Body of pancreas (tissue), 4 donors: ENCODE results near the gene DIP2A. TPM values are rescaled to one million over a fixed set of nuclear protein-coding genes. Genes with fewer than 3 reads are reported as not detected.

ENCODE experiments used
- ATAC-seq: fragments of 150-250 bp; one replicate; pipeline ENCODE4 v1.9.1; 2016
- DNase-seq, 4 donors: peaks; one replicate each; pipeline ENCODE4 v3.0.0-alpha.2; 2019
- H3K27ac ChIP-seq, 4 donors: fragments of 200-600 bp; sonication (generic); 1 replicate in 3 of 4; 2 replicates in 1 of 4; pipeline versions ENCODE4 v1.5.1 to v1.6.1; 2016 to 2019; ENCODE audit warnings: mild to moderate bottlenecking in 1 of 4, mixed read lengths in 1 of 4, moderate library complexity in 1 of 4
- H3K27me3 ChIP-seq, 2 donors: fragments of 200-600 bp; sonication (generic); one replicate each; pipeline ENCODE4 v1.6.0; 2016; ENCODE audit warnings: mild to moderate bottlenecking in 1 of 2
- H3K36me3 ChIP-seq, 2 donors: fragments of 200-600 bp; sonication (generic); replicated peaks in 1 of 2; 2 replicates each; pipeline ENCODE4 v1.5.1; 2016; ENCODE audit warnings: low read depth in 2 of 2; ENCODE audit not compliant: insufficient read depth in 1 of 2
- H3K4me1 ChIP-seq: fragments of 200-600 bp; sonication (generic); one replicate; pipeline ENCODE4 v1.6.0; 2016
- H3K4me3 ChIP-seq, 2 donors: fragments of 200-600 bp; sonication (generic); 1 replicate in 1 of 2; 2 replicates in 1 of 2; pipeline ENCODE4 v1.5.1; 2016 to 2019
- H3K9me3 ChIP-seq, 3 donors: fragments of 200-600 bp; sonication (generic); 1 replicate in 2 of 3; 2 replicates in 1 of 3; pipeline ENCODE4 v1.5.1; 2016
- CTCF ChIP-seq, 7 experiments: fragments of 450-650 bp in 4 of 7; fragments of 200-600 bp in 3 of 7; sonication (generic) in 3 of 7; IDR thresholded peaks; one replicate each; pipeline ENCODE4 v1.5.1; 2016 to 2019; ENCODE audit warnings: antibody characterized with exemption in 7 of 7
- POLR2A ChIP-seq, 3 donors: fragments of 450-650 bp; IDR thresholded peaks; one replicate each; pipeline ENCODE4 v1.6.1; 2016; ENCODE audit warnings: antibody characterized with exemption in 3 of 3, mild to moderate bottlenecking in 2 of 3
- WGBS, 2 donors: methylation state at CpG; one replicate each; pipeline ENCODE4 v1.1.5; 2017; 5-methylcytosine and 5-hydroxymethylcytosine counted together
- intact Hi-C: fragments of 100-400 bp; cut with DNase I; formaldehyde crosslinking; loops from one replicate; pipeline ENCODE4 v1.15.1; 2023
- total RNA-seq, 2 donors: library from RNA; depleted of rRNA; stranded (reverse); fragments of >200 nt; gene quantifications; one replicate each; pipeline ENCODE4 v1.1.0, GENCODE V29; 2016

DIP2A gene
- total RNA-seq, 2 donors from 2014 or later: 28.5 to 44.2 TPM

- no peak for TF ChIP-seq POLR2A (IDR thresholded peaks at IDR 0.05)
- TF ChIP-seq CTCF (IDR thresholded peaks at IDR 0.05): no peak
- no peak overlapping the region for H3K27ac ChIP-seq
- DNase-seq (no peak), ATAC-seq (no peak)
- no peaks in the 10 kb centered on the region for H3K4me1 ChIP-seq
- H3K9me3 ChIP-seq: no peaks in the 10 kb centered on the region
- 88 to 91% methylated on average over 12 of the region's 12 CpGs for WGBS, 2 donors
- H3K4me3 ChIP-seq: no peak overlapping the region
- H3K27me3 ChIP-seq: no peaks in the 10 kb centered on the region
- intact Hi-C loops: no loop called here
- no peaks in the 10 kb centered on the region for H3K36me3 ChIP-seq
These were observed 36.0 kb upstream of the DIP2A start for GRCh38 chr21:46422636-46423241.

- H3K9me3 ChIP-seq: no peaks in the 10 kb centered on the region
- H3K4me1 ChIP-seq: no peaks in the 10 kb centered on the region
- H3K27ac ChIP-seq: no peak overlapping the region
- ATAC-seq (no peak), DNase-seq (no peak)
- H3K4me3 ChIP-seq: no peak overlapping the region
- H3K27me3 ChIP-seq: no peaks in the 10 kb centered on the region
- WGBS, 2 donors: 86 to 100% methylated on average over 1 of the region's 1 CpG
- TF ChIP-seq POLR2A (IDR thresholded peaks at IDR 0.05) (no peak), CTCF (IDR thresholded peaks at IDR 0.05) (no peak)
- intact Hi-C loops: no loop called here
- H3K36me3 ChIP-seq: peaks cover 0 to 4% of the 10 kb centered on the region in 2 donors
These were observed 35.1 kb upstream of the DIP2A start for GRCh38 chr21:46423546-46424038.

GRCh38 chr21:46424039-46424591, 34.6 kb upstream of the DIP2A start:
- WGBS, 2 donors: 87 to 94% methylated on average over 9 to 17 of the region's 17 CpGs
- Histone ChIP-seq H3K4me1 (no peaks in the 10 kb centered on the region), H3K27me3 (no peaks in the 10 kb centered on the region), H3K4me3 (no peak overlapping the region), H3K9me3 (no peaks in the 10 kb centered on the region), H3K36me3 (peaks cover 0 to 4% of the 10 kb centered on the region in 2 donors), H3K27ac (no peak overlapping the region)
- no peak for ATAC-seq
- TF ChIP-seq CTCF (IDR thresholded peaks at IDR 0.05): no peak
- no peak for TF ChIP-seq POLR2A (IDR thresholded peaks at IDR 0.05)
- intact Hi-C loops: no loop called here
- no peak for DNase-seq

GRCh38 chr21:46424621-46425020, 34.1 kb upstream of the DIP2A start:
- no peak for ATAC-seq
- 77 to 92% methylated on average over 10 to 14 of the region's 14 CpGs for WGBS, 2 donors

More at GRCh38 chr21:46424621-46425020, 34.1 kb upstream of the DIP2A start:
- Histone ChIP-seq H3K27me3 (no peaks in the 10 kb centered on the region), H3K36me3 (peaks cover 0 to 4% of the 10 kb centered on the region in 2 donors), H3K4me3 (no peak overlapping the region), H3K9me3 (no peaks in the 10 kb centered on the region), H3K27ac (no peak overlapping the region), H3K4me1 (no peaks in the 10 kb centered on the region)
- TF ChIP-seq POLR2A (IDR thresholded peaks at IDR 0.05): no peak
- no peak for TF ChIP-seq CTCF (IDR thresholded peaks at IDR 0.05)
- intact Hi-C loops: no loop called here
- no peak for DNase-seq
